ENCODE results near the gene ASB5. TPM values are rescaled to one million over a fixed set of nuclear protein-coding genes. Genes with fewer than 3 reads are reported as not detected.

The ASB5 gene
- total RNA-seq, 2 donors from 2014 or later = 0.46 to 2.5 TPM

GRCh38 chr4:176189891-176190795 lies 78.9 kb downstream of the ASB5 start:
- no peak for DNase-seq (ENCODE audit: low spot score)
- intact Hi-C loops (cut with DNase I) = loop anchor here (5.0 to 10.0 kb wide), 2 partner anchors 85 to 862 kb away; no protein-coding TSS in a partner anchor

GRCh38 chr4:176188654-176189053 lies 80.4 kb downstream of the ASB5 start:
- intact Hi-C loops (cut with DNase I) = no loop called here
- DNase-seq (ENCODE audit: low spot score) = no peak

- DNase-seq (ENCODE audit: low spot score) = no peak
- intact Hi-C loops (cut with DNase I) = no loop called here
These were observed 81.4 kb downstream of the ASB5 start for GRCh38 chr4:176187624-176188023.

- DNase-seq (ENCODE audit: low spot score) = no peak
- intact Hi-C loops (cut with DNase I) = no loop called here
These were observed 82.2 kb downstream of the ASB5 start for GRCh38 chr4:176186671-176187395.

- intact Hi-C loops (cut with DNase I) = no loop called here
- no peak for DNase-seq (ENCODE audit: low spot score)
These were observed 83.0 kb downstream of the ASB5 start for GRCh38 chr4:176186067-176186466.

- DNase-seq (ENCODE audit: low spot score) = no peak
- intact Hi-C loops (cut with DNase I) = no loop called here
These were observed 84.0 kb downstream of the ASB5 start for GRCh38 chr4:176185051-176185450.

Other genes starting within 250 kb of the ASB5 start
- 1 to 10 TPM; 2.5 to 3.0 TPM for gene WDR17, start 203.4 kb downstream of the ASB5 start, total RNA-seq
- gene SPATA4, start 73.6 kb downstream of the ASB5 start, total RNA-seq = under 1 TPM in 1 of 2 donors, not detected in 1; 0.76 TPM
- 100 to 1,000 TPM; 127 to 184 TPM for gene SPCS3, start 50.7 kb upstream of the ASB5 start, total RNA-seq

Data from posterior vena cava (tissue), 2 donors.